H9 (cell line): ENCODE results near the gene VWF. TPM values are rescaled to one million over a fixed set of nuclear protein-coding genes. Genes with fewer than 3 reads are reported as not detected.

Experiments used
- DNase-seq: peaks from one replicate; pipeline ENCODE4 v3.0.0-alpha.2; 2017
- H2AFZ ChIP-seq: one replicate; pipeline ENCODE4 v1.6.1; 2013; ENCODE audit warnings: mild to moderate bottlenecking, low read length, control low read depth, moderate library complexity
- H2AK5ac ChIP-seq: 2 replicates; pipeline ENCODE4 v1.6.1; 2013; ENCODE audit warnings: low read length, control low read depth, mixed read lengths; ENCODE audit not compliant: insufficient read length
- H2BK120ac ChIP-seq: one replicate; pipeline ENCODE4 v1.6.1; 2013; ENCODE audit warnings: low read depth, mild to moderate bottlenecking, low read length, control low read depth, inconsistent platforms; ENCODE audit not compliant: poor library complexity, severe bottlenecking
- H2BK12ac ChIP-seq: 2 replicates; pipeline ENCODE4 v1.6.1; 2013; ENCODE audit warnings: low read length, control low read depth, mixed read lengths, low read depth; ENCODE audit not compliant: insufficient read length
- H2BK15ac ChIP-seq: 2 replicates; pipeline ENCODE4 v1.6.1; 2013; ENCODE audit warnings: low read depth, low read length, control low read depth
- H2BK20ac ChIP-seq: one replicate; pipeline ENCODE4 v1.6.1; 2013; ENCODE audit warnings: low read depth, mild to moderate bottlenecking, low read length, control low read depth, inconsistent platforms; ENCODE audit not compliant: poor library complexity, severe bottlenecking
- H2BK5ac ChIP-seq: 2 replicates; pipeline ENCODE4 v1.6.1; 2013; ENCODE audit warnings: low read length, control low read depth, mixed read lengths; ENCODE audit not compliant: insufficient read length
- H3K14ac ChIP-seq: 2 replicates; pipeline ENCODE4 v1.6.1; 2013; ENCODE audit warnings: low read length, control low read depth; ENCODE audit not compliant: insufficient read depth
- H3K18ac ChIP-seq: 2 replicates; pipeline ENCODE4 v1.6.1; 2013; ENCODE audit warnings: low read depth, mild to moderate bottlenecking, mixed read lengths, low read length, control low read depth; ENCODE audit not compliant: insufficient read length
- H3K23ac ChIP-seq: 2 replicates; pipeline ENCODE4 v1.6.1; 2013; ENCODE audit warnings: low read length, control low read depth, mixed read lengths, low read depth; ENCODE audit not compliant: insufficient read length
- H3K23me2 ChIP-seq: 2 replicates; pipeline ENCODE4 v1.6.1; 2013; ENCODE audit warnings: low read depth, mild to moderate bottlenecking, mixed read lengths, low read length, control low read depth; ENCODE audit not compliant: insufficient read length, poor library complexity, severe bottlenecking
- H3K27ac ChIP-seq: 2 replicates; pipeline ENCODE4 v1.5.1; 2013; ENCODE audit warnings: low read length, control low read depth, mixed read lengths, low read depth; ENCODE audit not compliant: insufficient read length
- H3K27me3 ChIP-seq: 2 replicates; pipeline ENCODE4 v1.6.1; 2013; ENCODE audit warnings: low read length, control low read depth, inconsistent platforms; ENCODE audit not compliant: insufficient read depth
- H3K4ac ChIP-seq: 2 replicates; pipeline ENCODE4 v1.6.1; 2013; ENCODE audit warnings: low read depth, mild to moderate bottlenecking, control low read depth, inconsistent platforms, low read length, moderate library complexity
- H3K4me1 ChIP-seq: 2 replicates; pipeline ENCODE4 v1.6.1; 2013; ENCODE audit warnings: low read length, control low read depth, inconsistent platforms; ENCODE audit not compliant: insufficient read depth
- H3K4me2 ChIP-seq: 2 replicates; pipeline ENCODE4 v1.6.1; 2013; ENCODE audit warnings: low read length, control low read depth, mixed read lengths; ENCODE audit not compliant: insufficient read length, insufficient read depth
- H3K56ac ChIP-seq: 2 replicates; pipeline ENCODE4 v1.6.1; 2013; ENCODE audit warnings: low read depth, mild to moderate bottlenecking, mixed read lengths, low read length, control low read depth; ENCODE audit not compliant: insufficient read length
- H3K79me1 ChIP-seq: 2 replicates; pipeline ENCODE4 v1.6.1; 2013; ENCODE audit warnings: low read depth, mild to moderate bottlenecking, moderate library complexity, low read length, control low read depth, inconsistent platforms; ENCODE audit not compliant: insufficient read depth, poor library complexity, severe bottlenecking
- H3K79me2 ChIP-seq: 2 replicates; pipeline ENCODE4 v1.6.1; 2013; ENCODE audit warnings: low read length, control low read depth, inconsistent platforms; ENCODE audit not compliant: insufficient read depth
- H3K9ac ChIP-seq: 2 replicates; pipeline ENCODE4 v1.6.1; 2013; ENCODE audit warnings: low read length, control low read depth, mixed read lengths; ENCODE audit not compliant: insufficient read length; ENCODE audit errors: extremely low read depth
- H3K9me3 ChIP-seq: one replicate; pipeline ENCODE4 v1.6.1; 2013; ENCODE audit warnings: low read depth, low read length, inconsistent platforms; ENCODE audit not compliant: control insufficient read depth
- H3T11ph ChIP-seq: one replicate; pipeline ENCODE4 v1.6.1; 2013; ENCODE audit warnings: mild to moderate bottlenecking, low read length, control low read depth, inconsistent platforms
- H4K20me1 ChIP-seq: one replicate; pipeline ENCODE4 v1.6.1; 2013; ENCODE audit not compliant: control insufficient read depth, insufficient read length, insufficient read depth
- H4K5ac ChIP-seq: 2 replicates; pipeline ENCODE4 v1.6.1; 2013; ENCODE audit warnings: low read depth, mild to moderate bottlenecking, mixed read lengths, low read length, control low read depth; ENCODE audit not compliant: insufficient read length
- H4K8ac ChIP-seq: replicated peaks from 2 replicates; pipeline ENCODE4 v1.6.1; 2013; ENCODE audit warnings: low read length, control low read depth, mixed read lengths, low read depth; ENCODE audit not compliant: insufficient read length
- H4K91ac ChIP-seq: 2 replicates; pipeline ENCODE4 v1.6.1; 2013; ENCODE audit warnings: low read depth, mild to moderate bottlenecking, moderate library complexity, mixed read lengths, low read length, control low read depth; ENCODE audit not compliant: insufficient read length
- H3K27ac Mint-ChIP-seq, 3 experiments: 2 replicates in 2 of 3; 3 replicates in 1 of 3; pipeline ENCODE4 v1.8.0; 2020 to 2021; ENCODE audit warnings: mixed read lengths in 3 of 3, mild to moderate bottlenecking in 1 of 3, moderate library complexity in 1 of 3
- H3K27me3 Mint-ChIP-seq: 2 replicates; pipeline ENCODE4 v1.8.0; 2021; ENCODE audit warnings: low read depth, mild to moderate bottlenecking, moderate library complexity, mixed read lengths
- H3K36me3 Mint-ChIP-seq, 3 experiments: 2 replicates in 2 of 3; 3 replicates in 1 of 3; pipeline ENCODE4 v1.8.0; 2020 to 2021; ENCODE audit warnings: low read depth in 3 of 3, mixed read lengths in 3 of 3; ENCODE audit not compliant: insufficient read depth in 1 of 3
- H3K4me1 Mint-ChIP-seq, 2 experiments: 2 replicates each; pipeline ENCODE4 v1.8.0; 2020; ENCODE audit warnings: mixed read lengths in 2 of 2
- H3K4me3 Mint-ChIP-seq, 2 experiments: 2 replicates in 1 of 2; 3 replicates in 1 of 2; pipeline ENCODE4 v1.8.0; 2020 to 2021; ENCODE audit warnings: mild to moderate bottlenecking in 2 of 2, mixed read lengths in 2 of 2, moderate library complexity in 1 of 2
- H3K9me3 Mint-ChIP-seq, 2 experiments: 2 replicates in 1 of 2; 3 replicates in 1 of 2; pipeline ENCODE4 v1.8.0; 2020; ENCODE audit warnings: mild to moderate bottlenecking in 2 of 2, mixed read lengths in 2 of 2, moderate library complexity in 1 of 2
- WGBS: extraction: QIAGEN DNeasy Blood & Tissue Kit; methylation state at CpG from one replicate; pipeline ENCODE4 v1.1.7; 2013; ENCODE audit warnings: missing lambda C conversion rate, low lambda C conversion rate, mixed read lengths; ENCODE audit not compliant: insufficient read length; ENCODE audit errors: extremely low coverage; 5-methylcytosine and 5-hydroxymethylcytosine counted together
- total RNA-seq: library from RNA; stranded (reverse); gene quantifications from 2 replicates; pipeline ENCODE4 v1.2.1, GENCODE V29; 2021
- TF ChIP-seq, protein P1 (sequence below): fragments of 200-600 bp; sonication (generic); conservative IDR thresholded peaks from 3 replicates; pipeline ENCODE4 v1.8.0; 2021; ENCODE audit warnings: antibody characterized with exemption, mild to moderate bottlenecking

The VWF gene
- total RNA-seq, 1 experiment from 2014 or later, result 0.17 TPM

DNA sequence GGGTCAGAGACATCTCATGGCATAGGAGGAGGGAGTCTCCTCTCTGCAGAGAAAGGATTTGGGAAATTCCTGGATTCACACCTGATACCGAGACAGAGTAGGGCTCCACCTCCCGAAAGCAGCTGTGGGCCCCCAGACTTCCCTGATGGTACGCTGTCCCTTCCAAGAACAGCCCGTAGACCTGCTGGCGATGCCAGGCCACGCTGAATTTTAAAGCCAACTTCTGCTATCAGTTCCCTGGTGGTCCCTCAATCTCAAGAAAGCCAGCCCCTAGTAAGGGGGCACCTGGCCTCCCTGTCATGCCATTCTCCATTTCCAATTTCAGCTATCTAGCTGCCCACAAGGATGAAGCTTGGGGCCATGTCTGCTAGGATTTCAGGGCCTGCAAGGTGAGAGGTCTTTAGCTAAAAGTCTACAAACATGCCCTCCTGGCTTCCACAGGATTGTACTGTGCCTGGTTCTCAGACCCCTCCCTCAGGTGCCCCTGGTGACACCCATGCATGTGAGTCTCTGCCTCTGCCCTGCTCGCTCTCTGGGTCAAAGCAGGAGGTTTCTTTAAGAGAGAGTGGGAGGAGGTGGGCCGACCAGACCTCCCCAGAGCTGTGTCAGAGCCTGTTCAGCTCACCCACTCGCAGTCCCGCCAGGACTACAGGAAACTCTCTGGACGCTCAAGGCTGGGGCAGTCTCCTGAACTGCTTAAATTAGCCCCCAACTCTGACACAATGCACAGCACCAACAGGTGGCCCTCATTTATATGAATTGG, 209.9 kb downstream of the VWF start:
- H3K4ac ChIP-seq, result no peak overlapping the region
- no peak overlapping the region for H2BK20ac ChIP-seq
- Mint-ChIP-seq H3K27ac (peak overlapping the region in 2 of 3 experiments; percentile 35 to 70; a peak in 3 of 7 replicates), H3K27me3 (peaks cover 2% of the 10 kb centered on the region; the same call in 1 of the 2 replicates), H3K4me3 (no peak overlapping the region; a peak in 1 of 5 replicates), H3K9me3 (no peaks in the 10 kb centered on the region), H3K36me3 (no peaks in the 10 kb centered on the region), H3K4me1 (no peaks in the 10 kb centered on the region)
- no CpG with 5 or more reads among the region's 11 CpGs for WGBS
- no peak overlapping the region for H2BK15ac ChIP-seq
- no peak overlapping the region for H2AFZ ChIP-seq
- H4K5ac ChIP-seq, result no peak overlapping the region
- no peak overlapping the region for H3K18ac ChIP-seq
- no peak overlapping the region for H3K27ac ChIP-seq
- no peak overlapping the region for H2BK12ac ChIP-seq
- no peak overlapping the region for H4K8ac ChIP-seq
- no peak overlapping the region for H3K56ac ChIP-seq
- H2BK5ac ChIP-seq, result no peak overlapping the region
- DNase-seq, result no peak
- no peak overlapping the region for H4K91ac ChIP-seq
- H3K4me2 ChIP-seq, result no peak overlapping the region
- H2BK120ac ChIP-seq, result no peak overlapping the region
- H3K79me1 ChIP-seq, result no peaks in the 10 kb centered on the region
- H3K23me2 ChIP-seq, result no peaks in the 10 kb centered on the region
- H3K9me3 ChIP-seq, result no peaks in the 10 kb centered on the region
- H2AK5ac ChIP-seq, result no peak overlapping the region
- no peak overlapping the region for H3K23ac ChIP-seq
- H4K20me1 ChIP-seq, result no peaks in the 10 kb centered on the region
- no peak overlapping the region for H3K14ac ChIP-seq
- no peaks in the 10 kb centered on the region for H3K27me3 ChIP-seq
- H3K4me1 ChIP-seq, result no peaks in the 10 kb centered on the region
- no peak overlapping the region for H3T11ph ChIP-seq
- no peak overlapping the region for H3K9ac ChIP-seq
- no peaks in the 10 kb centered on the region for H3K79me2 ChIP-seq
- TF ChIP-seq, protein P1, sequence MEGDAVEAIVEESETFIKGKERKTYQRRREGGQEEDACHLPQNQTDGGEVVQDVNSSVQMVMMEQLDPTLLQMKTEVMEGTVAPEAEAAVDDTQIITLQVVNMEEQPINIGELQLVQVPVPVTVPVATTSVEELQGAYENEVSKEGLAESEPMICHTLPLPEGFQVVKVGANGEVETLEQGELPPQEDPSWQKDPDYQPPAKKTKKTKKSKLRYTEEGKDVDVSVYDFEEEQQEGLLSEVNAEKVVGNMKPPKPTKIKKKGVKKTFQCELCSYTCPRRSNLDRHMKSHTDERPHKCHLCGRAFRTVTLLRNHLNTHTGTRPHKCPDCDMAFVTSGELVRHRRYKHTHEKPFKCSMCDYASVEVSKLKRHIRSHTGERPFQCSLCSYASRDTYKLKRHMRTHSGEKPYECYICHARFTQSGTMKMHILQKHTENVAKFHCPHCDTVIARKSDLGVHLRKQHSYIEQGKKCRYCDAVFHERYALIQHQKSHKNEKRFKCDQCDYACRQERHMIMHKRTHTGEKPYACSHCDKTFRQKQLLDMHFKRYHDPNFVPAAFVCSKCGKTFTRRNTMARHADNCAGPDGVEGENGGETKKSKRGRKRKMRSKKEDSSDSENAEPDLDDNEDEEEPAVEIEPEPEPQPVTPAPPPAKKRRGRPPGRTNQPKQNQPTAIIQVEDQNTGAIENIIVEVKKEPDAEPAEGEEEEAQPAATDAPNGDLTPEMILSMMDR, result no peak
